Stimulated activated CD4-positive, alpha-beta T cell treated with anti-CD3 and anti-CD28 coated beads, Interleukin-12 subunit alpha, Interleukin-12 subunit beta, amount 100 ng/mL, for 48 hours (primary cell): ENCODE results near the gene BRD8.
"Not testable (repeated sequence)": the region's sequence is repeated elsewhere in the genome, so short reads cannot be mapped to it uniquely, and the experiment has no call there.

Experiments used
- DNase-seq, 3 donors: peaks; one replicate each; pipeline ENCODE4 v3.0.0-alpha.2; 2020; ENCODE audit warnings: low read depth in 2 of 3, low spot score in 1 of 3

The BRD8 gene

GRCh38 chr5:138178516-138179276 lies at the start of gene BRD8, which contains the start of gene KIF20A:
BRD8 (minus strand) TSS chr5:138178630; CDS start chr5:138178614, 16 bp downstream.
KIF20A (plus strand) TSS chr5:138179112; CDS start chr5:138179681, 569 bp downstream.
- peak; percentile 83 to 90 (median 87) for DNase-seq

GRCh38 chr5:138226910-138227309 lies 48.5 kb upstream of the BRD8 start:
- no peak for DNase-seq

GRCh38 chr5:138224712-138225111 lies 46.3 kb upstream of the BRD8 start:
- DNase-seq = no peak

GRCh38 chr5:138223532-138223931 lies 45.1 kb upstream of the BRD8 start:
- DNase-seq = no peak

GRCh38 chr5:138216799-138217198 lies 38.4 kb upstream of the BRD8 start:
- no peak for DNase-seq

GRCh38 chr5:138213161-138214029 lies 35.0 kb upstream of the BRD8 start, which contains the start of gene CDC23:
CDC23 (minus strand) TSS chr5:138213323; CDS start chr5:138213312, 11 bp downstream.
- DNase-seq = peak; percentile 81 to 92 (median 85)

- DNase-seq = peak in 2 of 3 donors; percentile 3 to 5
Measured at GRCh38 chr5:138212828-138213160, 34.4 kb upstream of the BRD8 start.

- DNase-seq = no peak
Measured at GRCh38 chr5:138210985-138211384, 32.6 kb upstream of the BRD8 start.

- not testable (repeated sequence) for DNase-seq
Measured at GRCh38 chr5:138193859-138194258, 15.4 kb upstream of the BRD8 start.

- DNase-seq = no peak
Measured at GRCh38 chr5:138192826-138193225, 14.4 kb upstream of the BRD8 start.

- no peak for DNase-seq
Measured at GRCh38 chr5:138188626-138189025, 10.2 kb upstream of the BRD8 start.

GRCh38 chr5:138186002-138186447 lies 7.6 kb upstream of the BRD8 start:
- DNase-seq = no peak

- DNase-seq = no peak
Measured at GRCh38 chr5:138182808-138183207, 4.4 kb upstream of the BRD8 start.

GRCh38 chr5:138180841-138181240 lies 2.4 kb upstream of the BRD8 start:
- no peak for DNase-seq

- peak in 1 of 3 donors; percentile 5 for DNase-seq
Measured at GRCh38 chr5:138180183-138180782, 1.9 kb upstream of the BRD8 start.

GRCh38 chr5:138179277-138179857 lies 937 bp upstream of the BRD8 start:
- no peak for DNase-seq

GRCh38 chr5:138177941-138178515 lies 402 bp downstream of the BRD8 start:
- DNase-seq = peak in 1 of 3 donors; percentile 20

GRCh38 chr5:138170299-138170698 lies 8.1 kb downstream of the BRD8 start:
- no peak for DNase-seq

- no peak for DNase-seq
Measured at GRCh38 chr5:138169124-138169523, 9.3 kb downstream of the BRD8 start.

GRCh38 chr5:138163721-138164120 lies 14.7 kb downstream of the BRD8 start:
- DNase-seq = no peak

- no peak for DNase-seq
Measured at GRCh38 chr5:138160706-138161105, 17.7 kb downstream of the BRD8 start.
